Kidney (tissue), 14 donors: ENCODE data around the gene MIOX. TPM values are rescaled to one million over a fixed set of nuclear protein-coding genes. Genes with fewer than 3 reads are reported as not detected.

Source experiments
- DNase-seq, 5 donors: peaks; one replicate each; pipeline ENCODE4 v3.0.0-alpha.2; 2013 to 2020
- FAIRE-seq: peaks from 2 replicates; lab custom pipeline; 2012; peaks lifted over from hg19 to GRCh38; lab: Jason Lieb, UNC
- H3K27ac ChIP-seq, 2 donors: one replicate each; pipeline ENCODE4 v1.7.0; 2013; ENCODE audit warnings: low read depth in 2 of 2, low read length in 2 of 2, inconsistent platforms in 1 of 2
- H3K27me3 ChIP-seq: one replicate; pipeline ENCODE4 v1.7.1; 2013; ENCODE audit warnings: low read length, inconsistent platforms; ENCODE audit not compliant: control insufficient read depth, insufficient read depth
- H3K36me3 ChIP-seq, 3 donors: one replicate each; pipeline versions ENCODE4 v1.7.0 to v1.7.1; 2013; ENCODE audit warnings: low read length in 3 of 3, control low read depth in 1 of 3, inconsistent platforms in 1 of 3; ENCODE audit not compliant: insufficient read depth in 3 of 3, control insufficient read depth in 2 of 3
- H3K4me1 ChIP-seq, 3 donors: one replicate each; pipeline versions ENCODE4 v1.7.0 to v1.7.1; 2013; ENCODE audit warnings: low read length in 3 of 3, inconsistent platforms in 1 of 3, low read depth in 1 of 3; ENCODE audit not compliant: control insufficient read depth in 2 of 3, insufficient read depth in 2 of 3
- H3K4me3 ChIP-seq, 3 donors: one replicate each; pipeline versions ENCODE4 v1.7.0 to v1.8.1; 2013; ENCODE audit warnings: low read length in 3 of 3, control low read depth in 1 of 3, inconsistent platforms in 1 of 3
- H3K9ac ChIP-seq, 3 donors: one replicate each; pipeline versions ENCODE4 v1.7.0 to v1.7.1; 2013; ENCODE audit warnings: low read length in 3 of 3, control low read depth in 1 of 3, inconsistent platforms in 1 of 3
- H3K9me3 ChIP-seq, 3 donors: one replicate each; pipeline versions ENCODE4 v1.7.0 to v1.7.1; 2013; ENCODE audit warnings: low read length in 3 of 3, control low read depth in 1 of 3, inconsistent platforms in 1 of 3; ENCODE audit not compliant: control insufficient read depth in 2 of 3, insufficient read depth in 1 of 3
- intact Hi-C: fragments of 100-400 bp; cut with DNase I; formaldehyde crosslinking; loops from one replicate; pipeline ENCODE4 v1.11.1; 2022
- polyA plus RNA-seq: library from polyadenylated mRNA; stranded (reverse); fragments of 350-450 nt; fragmentation: Illumina TruSeq; extraction: RNeasy Lipid Tissue Mini Kit (QIAGEN cat#74804); gene quantifications from one replicate; pipeline ENCODE4 v1.2.3, GENCODE V29; 2014; ENCODE audit warnings: low read depth, low replicate concordance; ENCODE audit not compliant: insufficient read depth
- total RNA-seq: library from RNA; stranded (reverse); fragmentation: NEBNext Ultra II Directional; extraction: Animal tissue kit (Norgen Biotek cat#: 25700); gene quantifications from one replicate; pipeline ENCODE4 v1.2.1, GENCODE V29; 2021
- TF ChIP-seq, protein P1 (sequence below): IDR thresholded peaks from 3 replicates; pipeline ENCODE4 v1.5.1; 2012; ENCODE audit warnings: mild to moderate bottlenecking, moderate library complexity, borderline replicate concordance; ENCODE audit not compliant: insufficient read depth; ENCODE audit errors: extremely low read depth
- donor health status: control.
- donor health status: control.
- donor health status: control.
- donor health status: control.
- donor health status: control.
- donor health status: DM: yes; HTN: yes; CAD: no.
- donor health status: Normal renal cell carcinoma (clear cell type).

Gene MIOX
- total and polyA plus RNA-seq, 2 donors from 2014 or later = 3.5 to 455 TPM

GRCh38 chr22:50471962-50472361, 14.7 kb upstream of the MIOX start:
- H3K36me3 ChIP-seq = peaks cover 0 to 5% (median 4%) of the 10 kb centered on the region in 3 donors
- H3K4me1 ChIP-seq = peaks cover 0 to 31% (median 20%) of the 10 kb centered on the region in 3 donors
- FAIRE-seq (no peak), DNase-seq (no peak)
- TF ChIP-seq, protein P1, sequence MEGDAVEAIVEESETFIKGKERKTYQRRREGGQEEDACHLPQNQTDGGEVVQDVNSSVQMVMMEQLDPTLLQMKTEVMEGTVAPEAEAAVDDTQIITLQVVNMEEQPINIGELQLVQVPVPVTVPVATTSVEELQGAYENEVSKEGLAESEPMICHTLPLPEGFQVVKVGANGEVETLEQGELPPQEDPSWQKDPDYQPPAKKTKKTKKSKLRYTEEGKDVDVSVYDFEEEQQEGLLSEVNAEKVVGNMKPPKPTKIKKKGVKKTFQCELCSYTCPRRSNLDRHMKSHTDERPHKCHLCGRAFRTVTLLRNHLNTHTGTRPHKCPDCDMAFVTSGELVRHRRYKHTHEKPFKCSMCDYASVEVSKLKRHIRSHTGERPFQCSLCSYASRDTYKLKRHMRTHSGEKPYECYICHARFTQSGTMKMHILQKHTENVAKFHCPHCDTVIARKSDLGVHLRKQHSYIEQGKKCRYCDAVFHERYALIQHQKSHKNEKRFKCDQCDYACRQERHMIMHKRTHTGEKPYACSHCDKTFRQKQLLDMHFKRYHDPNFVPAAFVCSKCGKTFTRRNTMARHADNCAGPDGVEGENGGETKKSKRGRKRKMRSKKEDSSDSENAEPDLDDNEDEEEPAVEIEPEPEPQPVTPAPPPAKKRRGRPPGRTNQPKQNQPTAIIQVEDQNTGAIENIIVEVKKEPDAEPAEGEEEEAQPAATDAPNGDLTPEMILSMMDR = no peak
- intact Hi-C loops = no loop called here
- no peak overlapping the region for H3K27ac ChIP-seq
- H3K9me3 ChIP-seq = no peaks in the 10 kb centered on the region
- no peaks in the 10 kb centered on the region for H3K27me3 ChIP-seq
- H3K9ac ChIP-seq = no peak overlapping the region
- H3K4me3 ChIP-seq = no peak overlapping the region

DNA sequence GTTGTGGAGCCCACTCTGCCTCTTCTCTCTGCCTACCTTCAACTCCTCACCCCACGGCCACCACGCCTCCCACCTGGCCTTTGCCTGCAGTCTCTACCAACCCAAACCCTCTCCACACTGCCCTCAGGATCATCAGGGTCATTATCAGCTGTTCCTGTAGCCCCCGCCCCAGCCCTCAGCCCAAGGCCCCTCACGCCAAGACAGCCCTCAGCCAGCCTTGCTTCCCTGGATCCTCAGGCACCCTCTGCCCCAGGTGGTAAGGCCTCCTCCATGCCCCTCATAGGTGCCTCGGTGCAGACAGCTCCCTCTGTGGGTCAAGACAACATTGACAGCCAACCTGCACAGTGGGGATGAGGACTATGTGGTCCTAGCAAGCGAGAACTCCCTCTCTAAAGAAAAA, 13.6 kb upstream of the MIOX start:
- FAIRE-seq (no peak), DNase-seq (peak in 1 of 5 donors; percentile 61)
- H3K9me3 ChIP-seq = no peaks in the 10 kb centered on the region
- peak overlapping the region in 2 of 3 donors; percentile 8 to 58 for H3K9ac ChIP-seq
- H3K27ac ChIP-seq = no peak overlapping the region
- H3K4me3 ChIP-seq = peak overlapping the region in 2 of 3 donors; percentile 71 to 72
- peaks cover 0 to 31% (median 20%) of the 10 kb centered on the region in 3 donors for H3K4me1 ChIP-seq
- intact Hi-C loops = no loop called here
- H3K36me3 ChIP-seq = no peaks in the 10 kb centered on the region
- TF ChIP-seq, protein P1 = peak; percentile 9
- H3K27me3 ChIP-seq = no peaks in the 10 kb centered on the region

- H3K4me1 ChIP-seq = peaks cover 0 to 31% (median 20%) of the 10 kb centered on the region in 3 donors
Measured at GRCh38 chr22:50473855-50474671, 12.6 kb upstream of the MIOX start.

More at GRCh38 chr22:50473855-50474671, 12.6 kb upstream of the MIOX start:
- Histone ChIP-seq H3K27me3 (no peaks in the 10 kb centered on the region), H3K9me3 (no peaks in the 10 kb centered on the region), H3K27ac (no peak overlapping the region), H3K36me3 (no peaks in the 10 kb centered on the region), H3K4me3 (peak overlapping the region; percentile 44 to 72 (median 71)), H3K9ac (peak overlapping the region in 2 of 3 donors; percentile 36 to 58)
- no peak for FAIRE-seq
- intact Hi-C loops = no loop called here
- peak in 4 of 5 donors; percentile 27 to 82 (median 40) for DNase-seq
- TF ChIP-seq, protein P1 = no peak
